B cell (primary cell): ENCODE results near the gene CACNA2D4. TPM values are rescaled to one million over a fixed set of nuclear protein-coding genes. Genes with fewer than 3 reads are reported as not detected.

ENCODE experiments used
- ATAC-seq: fragments of 200-7000 bp; cut with Tn5 transposase; one replicate; pipeline ENCODE4 v1.10.0; 2021; ENCODE audit warnings: low read depth, mild to moderate bottlenecking, moderate number of reproducible peaks, moderate library complexity
- CTCF ChIA-PET: fragments of 350-600 bp; sonication (Branson Sonifier 250); formaldehyde crosslinking; loops from one replicate; lab custom pipeline; 2021; ENCODE audit warnings: antibody characterized with exemption, inconsistent platforms; lab: Charles Lee
- POLR2A ChIA-PET: fragments of 350-600 bp; sonication (Branson Sonifier 250); formaldehyde crosslinking; loops from one replicate; lab custom pipeline; 2021; ENCODE audit warnings: antibody characterized with exemption; lab: Charles Lee
- DNase-seq: peaks from one replicate; pipeline ENCODE4 v3.0.0; 2013
- H2AFZ ChIP-seq: 2 replicates; pipeline ENCODE4 v1.6.1; 2012; ENCODE audit warnings: mild to moderate bottlenecking, low read depth, low read length; ENCODE audit not compliant: insufficient read depth, poor library complexity, severe bottlenecking
- H3K27ac ChIP-seq, 2 donors: 1 replicate in 1 of 2; 2 replicates in 1 of 2; pipeline ENCODE4 v1.5.1; 2012 to 2013; ENCODE audit warnings: low read length in 2 of 2, mild to moderate bottlenecking in 2 of 2, moderate library complexity in 1 of 2
- H3K27me3 ChIP-seq, 4 experiments: fragments of 200-600 bp in 1 of 4; sonication (generic) in 1 of 4; replicated peaks in 1 of 4; 1 replicate in 2 of 4; 2 replicates in 2 of 4; pipeline versions ENCODE4 v1.6.1 to v1.7.0; 2013 to 2016; ENCODE audit warnings: low read length in 3 of 4, mild to moderate bottlenecking in 2 of 4, mixed read lengths in 1 of 4, moderate library complexity in 1 of 4; ENCODE audit not compliant: insufficient read depth in 4 of 4, control insufficient read depth in 3 of 4; ENCODE audit errors: control extremely low read depth in 1 of 4
- H3K36me3 ChIP-seq, 2 experiments: replicated peaks in 1 of 2; 1 replicate in 1 of 2; 2 replicates in 1 of 2; pipeline versions ENCODE4 v1.6.1 to v1.7.1; 2013; ENCODE audit warnings: low read length in 1 of 2; ENCODE audit not compliant: insufficient read depth in 2 of 2, control insufficient read depth in 1 of 2; ENCODE audit errors: control extremely low read depth in 1 of 2, extremely low read depth in 1 of 2
- H3K4me1 ChIP-seq, 2 donors: fragments of 200-600 bp in 1 of 2; sonication (generic) in 1 of 2; 1 replicate in 1 of 2; 2 replicates in 1 of 2; pipeline versions ENCODE4 v1.5.1 to v1.6.1; 2013 to 2017; ENCODE audit warnings: low read length in 2 of 2; ENCODE audit not compliant: control insufficient read depth in 2 of 2, insufficient read depth in 2 of 2
- H3K4me2 ChIP-seq: replicated peaks from 2 replicates; pipeline ENCODE3; 2012; ENCODE audit warnings: mild to moderate bottlenecking, low read depth, low read length; ENCODE audit not compliant: poor library complexity, severe bottlenecking
- H3K4me3 ChIP-seq, 5 experiments: fragments of 200-600 bp in 1 of 5; sonication (generic) in 1 of 5; 1 replicate in 3 of 5; 2 replicates in 2 of 5; pipeline versions ENCODE4 v1.5.1 to v1.7.0; 2011 to 2016; ENCODE audit warnings: low read length in 4 of 5, mild to moderate bottlenecking in 4 of 5, low read depth in 2 of 5, control low read depth in 1 of 5, moderate library complexity in 1 of 5; ENCODE audit not compliant: insufficient read depth in 1 of 5; ENCODE audit errors: control extremely low read depth in 1 of 5, extremely low read depth in 1 of 5
- H3K79me2 ChIP-seq: fragments of 200-600 bp; sonication (generic); one replicate; pipeline ENCODE4 v1.6.0; 2016; ENCODE audit warnings: low read length; ENCODE audit not compliant: control insufficient read depth, insufficient read depth
- H3K9ac ChIP-seq: fragments of 200-600 bp; sonication (generic); 2 replicates; pipeline ENCODE4 v1.6.1; 2017; ENCODE audit warnings: mild to moderate bottlenecking, low read length, moderate library complexity
- H3K9me3 ChIP-seq, 3 donors: one replicate each; pipeline versions ENCODE4 v1.6.1 to v1.7.1; 2013; ENCODE audit warnings: low read length in 2 of 3; ENCODE audit not compliant: control insufficient read depth in 2 of 3, insufficient read depth in 1 of 3; ENCODE audit errors: control extremely low read depth in 1 of 3
- H4K20me1 ChIP-seq: 2 replicates; pipeline ENCODE4 v1.6.0; 2012; ENCODE audit warnings: mild to moderate bottlenecking, low read length; ENCODE audit not compliant: insufficient read depth, control insufficient read depth, poor library complexity, severe bottlenecking
- H3K27ac Mint-ChIP-seq: one replicate; pipeline ENCODE4 v1.8.0; 2021; ENCODE audit warnings: mixed read lengths
- H3K27me3 Mint-ChIP-seq: one replicate; pipeline ENCODE4 v1.8.0; 2021; ENCODE audit warnings: mixed read lengths
- H3K4me1 Mint-ChIP-seq: one replicate; pipeline ENCODE4 v1.8.0; 2021; ENCODE audit warnings: mixed read lengths
- H3K4me3 Mint-ChIP-seq: one replicate; pipeline ENCODE4 v1.8.0; 2021; ENCODE audit warnings: mixed read lengths
- H3K9me3 Mint-ChIP-seq: one replicate; pipeline ENCODE4 v1.8.0; 2022; ENCODE audit warnings: mixed read lengths; ENCODE audit not compliant: insufficient read depth
- EZH2 ChIP-seq: IDR thresholded peaks from 2 replicates; pipeline ENCODE4 v1.6.1; 2012; ENCODE audit warnings: borderline replicate concordance, low read depth, mild to moderate bottlenecking, moderate library complexity, low read length; ENCODE audit not compliant: insufficient read depth, poor library complexity, severe bottlenecking
- WGBS: methylation state at CpG from one replicate; pipeline ENCODE4 v1.1.5; 2013; ENCODE audit warnings: missing lambda C conversion rate; ENCODE audit not compliant: insufficient coverage; 5-methylcytosine and 5-hydroxymethylcytosine counted together
- intact Hi-C: fragments of 100-400 bp; cut with micrococcal nuclease; formaldehyde crosslinking; loops from one replicate; pipeline ENCODE4 v1.10.0; 2022
- polyA plus RNA-seq: library from polyadenylated mRNA; depleted of rRNA; stranded (reverse); fragments of >200 nt; gene quantifications from 2 replicates; pipeline ENCODE4 v1.2.3, GENCODE V29; 2012
- total RNA-seq, 2 donors: library from RNA; stranded (reverse); fragments of 120-200 nt in 1 of 2; gene quantifications; 1 replicate in 1 of 2; 2 replicates in 1 of 2; pipeline versions ENCODE4 v1.2.3 to v1.2.4, GENCODE V29; 2013 to 2022
- TF ChIP-seq, protein P1 (sequence below): fragments of 200-600 bp; IDR thresholded peaks from one replicate; pipeline ENCODE4 v1.8.0; 2022; ENCODE audit warnings: antibody characterized with exemption, mild to moderate bottlenecking

CACNA2D4 gene
- total and polyA plus RNA-seq, 2 donors (not counting 1 experiment from before 2014, with no cell fraction given): 6.0 to 7.4 TPM

DNA sequence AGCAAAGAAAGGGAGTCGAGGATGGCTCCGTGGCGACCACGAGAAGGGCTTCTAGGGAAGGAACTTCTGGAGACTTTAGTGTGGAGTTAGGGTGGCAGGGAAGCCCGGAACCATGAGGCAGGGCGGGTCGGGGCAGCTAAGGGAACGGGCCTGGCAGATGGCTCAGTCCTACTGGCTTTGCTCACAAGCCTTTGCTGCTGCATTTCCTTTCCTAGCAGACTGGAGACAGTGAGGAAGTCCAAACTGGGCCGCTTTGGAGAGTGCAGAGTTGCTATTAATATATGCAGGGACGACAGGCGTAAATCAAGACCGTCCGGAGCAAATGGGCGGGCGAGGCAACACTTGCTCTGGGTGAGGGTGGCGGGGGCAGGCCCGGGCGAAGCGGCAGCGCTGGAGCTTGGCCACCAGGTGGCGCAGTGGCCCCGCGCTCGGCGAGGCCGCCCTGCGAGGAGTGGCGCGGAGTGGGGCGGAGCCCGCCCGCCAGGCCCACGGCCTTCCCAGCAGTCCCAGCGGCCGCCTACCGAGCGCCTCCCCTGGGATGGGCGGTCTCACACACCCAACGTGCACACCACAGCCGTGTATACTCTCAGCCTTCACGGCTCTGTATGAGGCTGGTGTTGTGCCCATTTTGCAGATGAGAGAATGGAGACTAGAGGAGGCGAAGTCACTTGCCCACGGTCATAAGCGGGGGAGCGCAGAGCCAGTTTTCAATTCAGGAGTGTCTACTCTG, 122.5 kb downstream of the CACNA2D4 start:
- peak overlapping the region; percentile 64 to 88 (median 67) for H3K4me3 ChIP-seq
- H3K36me3 ChIP-seq: no peaks in the 10 kb centered on the region
- ATAC-seq (peak; percentile 92), DNase-seq (peak; percentile 95)
- peak overlapping the region; percentile 88 for H2AFZ ChIP-seq
- no peaks in the 10 kb centered on the region for H4K20me1 ChIP-seq
- Mint-ChIP-seq H3K9me3 (no peaks in the 10 kb centered on the region), H3K4me3 (peak overlapping the region; percentile 98), H3K4me1 (peaks cover 33% of the 10 kb centered on the region), H3K27ac (peak overlapping the region; percentile 97), H3K27me3 (no peaks in the 10 kb centered on the region)
- H3K79me2 ChIP-seq: no peaks in the 10 kb centered on the region
- H3K27ac ChIP-seq: peak overlapping the region; percentile 67 to 83
- peak overlapping the region; percentile 80 for H3K9ac ChIP-seq
- ChIA-PET POLR2A (interaction anchor here (1.6 to 1.7 kb wide), 2 partner anchors 128 to 144 kb away, joined by 6 to 17 read pairs; no protein-coding TSS in a partner anchor), CTCF (interaction anchor here (0.6 to 15.6 kb wide), 11 partner anchors 104 to 411 kb away, joined by 3 to 620 read pairs (median 4); partner anchors contain the start of gene CACNA2D4)
- intact Hi-C loops: loop anchor here (1.0 kb wide), 6 partner anchors 8 to 495 kb away; partner anchors contain the start of gene DCP1B
- H3K4me2 ChIP-seq: peak overlapping the region; percentile 94
- TF ChIP-seq EZH2: no peak
- TF ChIP-seq, protein P1, sequence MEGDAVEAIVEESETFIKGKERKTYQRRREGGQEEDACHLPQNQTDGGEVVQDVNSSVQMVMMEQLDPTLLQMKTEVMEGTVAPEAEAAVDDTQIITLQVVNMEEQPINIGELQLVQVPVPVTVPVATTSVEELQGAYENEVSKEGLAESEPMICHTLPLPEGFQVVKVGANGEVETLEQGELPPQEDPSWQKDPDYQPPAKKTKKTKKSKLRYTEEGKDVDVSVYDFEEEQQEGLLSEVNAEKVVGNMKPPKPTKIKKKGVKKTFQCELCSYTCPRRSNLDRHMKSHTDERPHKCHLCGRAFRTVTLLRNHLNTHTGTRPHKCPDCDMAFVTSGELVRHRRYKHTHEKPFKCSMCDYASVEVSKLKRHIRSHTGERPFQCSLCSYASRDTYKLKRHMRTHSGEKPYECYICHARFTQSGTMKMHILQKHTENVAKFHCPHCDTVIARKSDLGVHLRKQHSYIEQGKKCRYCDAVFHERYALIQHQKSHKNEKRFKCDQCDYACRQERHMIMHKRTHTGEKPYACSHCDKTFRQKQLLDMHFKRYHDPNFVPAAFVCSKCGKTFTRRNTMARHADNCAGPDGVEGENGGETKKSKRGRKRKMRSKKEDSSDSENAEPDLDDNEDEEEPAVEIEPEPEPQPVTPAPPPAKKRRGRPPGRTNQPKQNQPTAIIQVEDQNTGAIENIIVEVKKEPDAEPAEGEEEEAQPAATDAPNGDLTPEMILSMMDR: peak; percentile 90
- no peaks in the 10 kb centered on the region for H3K9me3 ChIP-seq
- 11% methylated on average over 39 of the region's 45 CpGs for WGBS
- H3K4me1 ChIP-seq: peaks cover 14 to 37% of the 10 kb centered on the region in 2 donors
- H3K27me3 ChIP-seq: no peaks in the 10 kb centered on the region
